Endodermal cell (in vitro differentiated cells): ENCODE data around the gene HOATZ. TPM values are rescaled to one million over a fixed set of nuclear protein-coding genes. Genes with fewer than 3 reads are reported as not detected.

Source experiments
- DNase-seq: peaks from one replicate; pipeline ENCODE4 v3.0.0-alpha.2; 2017
- H3K27ac ChIP-seq: 2 replicates; pipeline ENCODE4 v1.5.1; 2013; ENCODE audit warnings: mild to moderate bottlenecking, low read depth, low read length, moderate library complexity
- H3K27me3 ChIP-seq: 2 replicates; pipeline ENCODE4 v1.6.1; 2013; ENCODE audit warnings: mild to moderate bottlenecking, low read length, moderate library complexity; ENCODE audit not compliant: insufficient read depth, control insufficient read depth, poor library complexity, severe bottlenecking
- H3K36me3 ChIP-seq: 2 replicates; pipeline ENCODE4 v1.7.0; 2013; ENCODE audit warnings: mild to moderate bottlenecking, low read length, moderate library complexity; ENCODE audit not compliant: control insufficient read depth, insufficient read depth
- H3K4me1 ChIP-seq: one replicate; pipeline ENCODE4 v1.7.0; 2013; ENCODE audit warnings: low read length; ENCODE audit not compliant: control insufficient read depth, insufficient read depth
- H3K4me3 ChIP-seq: 2 replicates; pipeline ENCODE4 v1.5.1; 2013; ENCODE audit warnings: mild to moderate bottlenecking, low read length, moderate library complexity
- H3K9ac ChIP-seq: 2 replicates; pipeline ENCODE4 v1.6.1; 2013; ENCODE audit warnings: mild to moderate bottlenecking, low read length, moderate library complexity; ENCODE audit not compliant: poor library complexity, severe bottlenecking; ENCODE audit errors: extremely low read depth
- H3K9me3 ChIP-seq: 2 replicates; pipeline ENCODE4 v1.6.1; 2013; ENCODE audit warnings: mild to moderate bottlenecking, low read length, moderate library complexity; ENCODE audit not compliant: control insufficient read depth
- H3K27ac Mint-ChIP-seq: 2 replicates; pipeline ENCODE4 v1.8.0; 2020; ENCODE audit warnings: mixed read lengths
- H3K27me3 Mint-ChIP-seq: 2 replicates; pipeline ENCODE4 v1.8.0; 2021; ENCODE audit warnings: mild to moderate bottlenecking, mixed read lengths; ENCODE audit not compliant: insufficient read depth
- H3K36me3 Mint-ChIP-seq: 2 replicates; pipeline ENCODE4 v1.8.0; 2020; ENCODE audit warnings: low read depth, mixed read lengths
- H3K4me1 Mint-ChIP-seq: 2 replicates; pipeline ENCODE4 v1.8.0; 2020; ENCODE audit warnings: mixed read lengths
- H3K4me3 Mint-ChIP-seq: 2 replicates; pipeline ENCODE4 v1.8.0; 2020; ENCODE audit warnings: mild to moderate bottlenecking, moderate library complexity, mixed read lengths
- H3K9me3 Mint-ChIP-seq: 2 replicates; pipeline ENCODE4 v1.8.0; 2020; ENCODE audit warnings: mild to moderate bottlenecking, mixed read lengths
- WGBS, 2 experiments: methylation state at CpG; one replicate each; pipeline versions ENCODE4 v1.1.5 to v1.1.7; 2013; ENCODE audit warnings: missing lambda C conversion rate in 2 of 2, mixed read lengths in 1 of 2; ENCODE audit not compliant: insufficient coverage in 1 of 2, insufficient read length in 1 of 2; 5-methylcytosine and 5-hydroxymethylcytosine counted together
- total RNA-seq, 2 donors: library from RNA; stranded (reverse); fragmentation: NEBNext Ultra II Directional in 1 of 2; extraction: Animal tissue kit (Norgen Biotek cat#: 25700) in 1 of 2; gene quantifications; 2 replicates in 1 of 2; 3 replicates in 1 of 2; pipeline ENCODE4 v1.2.1, GENCODE V29; 2021
- TF ChIP-seq, protein P1 (sequence below): fragments of 200-600 bp; sonication (generic); conservative IDR thresholded peaks from 2 replicates; pipeline ENCODE4 v1.5.0; 2021; ENCODE audit warnings: antibody characterized with exemption, mild to moderate bottlenecking

The HOATZ gene
- total RNA-seq, 2 donors from 2014 or later: 0.89 TPM; not detected in 1

DNA sequence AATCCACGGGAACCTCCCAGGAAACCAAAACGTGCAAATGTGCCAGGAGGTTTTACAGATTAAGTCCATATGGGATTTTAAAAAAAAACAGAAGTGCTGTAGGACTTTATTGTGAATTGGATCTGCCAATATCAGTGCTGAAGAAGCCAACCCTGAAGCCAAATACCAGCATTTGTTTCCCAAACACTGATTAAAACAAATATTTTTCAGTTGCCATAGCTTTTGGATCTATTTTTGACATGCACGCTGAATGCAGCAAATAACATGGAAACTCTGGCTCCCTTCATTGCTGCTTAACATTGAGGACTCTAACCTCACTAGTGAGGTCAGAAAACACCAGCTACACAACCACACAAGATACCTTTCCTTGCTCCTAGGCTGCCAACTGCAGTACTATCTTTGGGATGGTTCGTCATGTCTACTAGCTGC lies 59.3 kb downstream of the HOATZ start:
- 92 to 95% methylated on average over 3 to 4 of the region's 4 CpGs for WGBS, 2 experiments
- TF ChIP-seq, protein P1, sequence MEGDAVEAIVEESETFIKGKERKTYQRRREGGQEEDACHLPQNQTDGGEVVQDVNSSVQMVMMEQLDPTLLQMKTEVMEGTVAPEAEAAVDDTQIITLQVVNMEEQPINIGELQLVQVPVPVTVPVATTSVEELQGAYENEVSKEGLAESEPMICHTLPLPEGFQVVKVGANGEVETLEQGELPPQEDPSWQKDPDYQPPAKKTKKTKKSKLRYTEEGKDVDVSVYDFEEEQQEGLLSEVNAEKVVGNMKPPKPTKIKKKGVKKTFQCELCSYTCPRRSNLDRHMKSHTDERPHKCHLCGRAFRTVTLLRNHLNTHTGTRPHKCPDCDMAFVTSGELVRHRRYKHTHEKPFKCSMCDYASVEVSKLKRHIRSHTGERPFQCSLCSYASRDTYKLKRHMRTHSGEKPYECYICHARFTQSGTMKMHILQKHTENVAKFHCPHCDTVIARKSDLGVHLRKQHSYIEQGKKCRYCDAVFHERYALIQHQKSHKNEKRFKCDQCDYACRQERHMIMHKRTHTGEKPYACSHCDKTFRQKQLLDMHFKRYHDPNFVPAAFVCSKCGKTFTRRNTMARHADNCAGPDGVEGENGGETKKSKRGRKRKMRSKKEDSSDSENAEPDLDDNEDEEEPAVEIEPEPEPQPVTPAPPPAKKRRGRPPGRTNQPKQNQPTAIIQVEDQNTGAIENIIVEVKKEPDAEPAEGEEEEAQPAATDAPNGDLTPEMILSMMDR: no peak
- DNase-seq: no peak

DNA sequence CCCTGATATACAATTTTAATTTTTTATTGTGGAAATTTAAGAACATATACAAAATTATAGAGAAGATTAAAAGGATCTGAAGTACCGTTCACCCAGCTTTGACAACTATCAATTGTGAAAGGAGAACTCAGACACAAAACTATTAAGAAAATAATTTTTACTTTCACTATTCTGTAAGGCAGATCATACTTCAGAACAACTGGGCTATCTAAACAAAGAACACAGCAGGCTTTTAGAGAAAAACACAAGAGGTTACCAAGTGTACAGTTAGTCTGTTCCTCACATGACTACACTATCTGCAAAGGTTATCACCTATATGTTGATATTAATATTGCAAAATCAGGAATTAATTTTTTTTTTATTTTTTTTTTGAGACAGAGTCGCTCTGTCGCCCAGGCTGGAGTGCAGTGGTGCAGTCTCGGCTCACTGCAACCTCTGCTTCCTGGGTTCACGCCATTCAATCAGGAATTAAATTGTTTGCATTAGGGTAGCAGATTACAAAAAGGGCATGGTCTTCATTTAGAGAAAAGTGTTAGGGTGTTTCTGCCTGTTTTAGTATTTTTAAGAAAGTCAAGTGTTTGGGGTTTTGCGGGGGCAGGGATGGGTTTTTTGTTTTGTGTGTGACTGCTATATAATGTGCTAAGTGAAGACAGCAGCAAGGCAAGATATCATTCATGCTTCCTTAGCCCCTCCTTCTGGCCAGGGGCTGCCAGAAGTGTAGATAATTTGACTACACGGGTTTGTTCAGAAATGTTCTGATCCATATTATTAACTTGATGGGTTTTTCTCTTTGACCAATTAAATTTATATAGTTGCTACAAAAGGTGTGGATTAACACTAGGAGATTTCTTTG lies 60.0 kb downstream of the HOATZ start:
- Mint-ChIP-seq H3K4me3 (no peak overlapping the region), H3K27ac (no peak overlapping the region), H3K9me3 (peaks cover 6% of the 10 kb centered on the region), H3K4me1 (peaks cover 8% of the 10 kb centered on the region), H3K27me3 (no peaks in the 10 kb centered on the region), H3K36me3 (no peaks in the 10 kb centered on the region)
- no peaks in the 10 kb centered on the region for H3K36me3 ChIP-seq
- H3K9me3 ChIP-seq: no peaks in the 10 kb centered on the region
- no peak overlapping the region for H3K27ac ChIP-seq
- 78 to 80% methylated on average over 5 to 7 of the region's 7 CpGs for WGBS, 2 experiments
- no peaks in the 10 kb centered on the region for H3K4me1 ChIP-seq
- TF ChIP-seq, protein P1: peak; percentile 19
- DNase-seq: no peak
- no peak overlapping the region for H3K9ac ChIP-seq
- H3K4me3 ChIP-seq: no peak overlapping the region
- H3K27me3 ChIP-seq: no peaks in the 10 kb centered on the region

More for the DNA sequence above, 59.3 kb downstream of the HOATZ start:
- H3K27me3 Mint-ChIP-seq: no peaks in the 10 kb centered on the region
- Histone ChIP-seq H3K9me3 (no peaks in the 10 kb centered on the region), H3K4me3 (no peak overlapping the region), H3K27me3 (no peaks in the 10 kb centered on the region), H3K4me1 (no peaks in the 10 kb centered on the region), H3K36me3 (no peaks in the 10 kb centered on the region), H3K9ac (no peak overlapping the region), H3K27ac (no peak overlapping the region)
- H3K4me3 Mint-ChIP-seq: no peak overlapping the region
- H3K4me1 Mint-ChIP-seq: peaks cover 6% of the 10 kb centered on the region
- peaks cover 6% of the 10 kb centered on the region for H3K9me3 Mint-ChIP-seq
- no peak overlapping the region for H3K27ac Mint-ChIP-seq
- no peaks in the 10 kb centered on the region for H3K36me3 Mint-ChIP-seq

- no peaks in the 10 kb centered on the region for H3K9me3 ChIP-seq
- H3K27me3 ChIP-seq: no peaks in the 10 kb centered on the region
- no peak overlapping the region for H3K9ac ChIP-seq
- 95 to 100% methylated on average over 4 to 5 of the region's 6 CpGs for whole genome bisulfite sequencing, 2 experiments
- Mint-ChIP-seq H3K4me1 (peaks cover 11% of the 10 kb centered on the region), H3K36me3 (no peaks in the 10 kb centered on the region), H3K4me3 (no peak overlapping the region), H3K27ac (no peak overlapping the region), H3K9me3 (peaks cover 6% of the 10 kb centered on the region), H3K27me3 (no peaks in the 10 kb centered on the region)
- no peak overlapping the region for H3K27ac ChIP-seq
- H3K36me3 ChIP-seq: no peaks in the 10 kb centered on the region
- H3K4me3 ChIP-seq: no peak overlapping the region
- H3K4me1 ChIP-seq: no peaks in the 10 kb centered on the region
- DNase-seq: no peak
- TF ChIP-seq, protein P1: no peak
Observed at GRCh38 chr11:111575740-111576139, 61.2 kb downstream of the HOATZ start.
